Liver (tissue), 9 donors: ENCODE measurements around the gene PFKP. TPM values are rescaled to one million over a fixed set of nuclear protein-coding genes. Genes with fewer than 3 reads are reported as not detected.

Experiments
- DNase-seq: peaks from one replicate; pipeline ENCODE4 v3.0.0-alpha.2; 2017; ENCODE audit warnings: low spot score
- H3K27ac ChIP-seq, 2 donors: one replicate each; pipeline ENCODE4 v1.7.0; 2013; ENCODE audit warnings: inconsistent platforms in 2 of 2, low read length in 2 of 2, control low read depth in 1 of 2, low read depth in 1 of 2, mild to moderate bottlenecking in 1 of 2
- H3K27me3 ChIP-seq, 4 donors: one replicate each; pipeline versions ENCODE4 v1.6.1 to v1.7.0; 2013; ENCODE audit warnings: low read length in 3 of 4, inconsistent platforms in 1 of 4, mild to moderate bottlenecking in 1 of 4, moderate library complexity in 1 of 4; ENCODE audit not compliant: control insufficient read depth in 4 of 4, insufficient read depth in 4 of 4
- H3K36me3 ChIP-seq, 4 donors: one replicate each; pipeline versions ENCODE4 v1.6.1 to v1.7.0; 2013; ENCODE audit warnings: low read length in 3 of 4, mild to moderate bottlenecking in 3 of 4, low read depth in 1 of 4, moderate library complexity in 1 of 4; ENCODE audit not compliant: control insufficient read depth in 4 of 4, insufficient read depth in 3 of 4
- H3K4me1 ChIP-seq, 4 donors: one replicate each; pipeline versions ENCODE4 v1.6.1 to v1.7.0; 2013; ENCODE audit warnings: low read length in 3 of 4, mild to moderate bottlenecking in 3 of 4, moderate library complexity in 1 of 4; ENCODE audit not compliant: control insufficient read depth in 4 of 4, insufficient read depth in 4 of 4
- H3K4me3 ChIP-seq, 3 donors: one replicate each; pipeline versions ENCODE4 v1.6.1 to v1.7.0; 2013; ENCODE audit warnings: low read length in 3 of 3, control low read depth in 1 of 3, low read depth in 1 of 3, mild to moderate bottlenecking in 1 of 3
- H3K9ac ChIP-seq, 2 donors: one replicate each; pipeline ENCODE4 v1.7.0; 2013; ENCODE audit warnings: low read length in 2 of 2, mild to moderate bottlenecking in 2 of 2, moderate library complexity in 2 of 2, control low read depth in 1 of 2, low read depth in 1 of 2
- H3K9me3 ChIP-seq, 4 donors: one replicate each; pipeline versions ENCODE4 v1.6.1 to v1.7.0; 2013; ENCODE audit warnings: low read length in 3 of 4; ENCODE audit not compliant: control insufficient read depth in 4 of 4
- EGR1 ChIP-seq, 2 donors: IDR thresholded peaks; 2 replicates each; pipeline ENCODE4 v1.6.1; 2016 to 2018; ENCODE audit warnings: antibody characterized with exemption in 2 of 2, low read depth in 2 of 2
- FOXA1 ChIP-seq: IDR thresholded peaks from 2 replicates; pipeline ENCODE4 v1.6.1; 2016; ENCODE audit warnings: antibody characterized with exemption
- FOXA2 ChIP-seq: IDR thresholded peaks from 2 replicates; pipeline ENCODE4 v1.6.1; 2016; ENCODE audit warnings: antibody characterized with exemption
- HNF4G ChIP-seq: IDR thresholded peaks from 2 replicates; pipeline ENCODE4 v1.6.1; 2016; ENCODE audit warnings: antibody characterized with exemption
- JUND ChIP-seq, 2 donors: IDR thresholded peaks; 2 replicates each; pipeline ENCODE4 v1.6.1; 2016; ENCODE audit warnings: antibody characterized with exemption in 2 of 2
- RAD21 ChIP-seq, 2 donors: IDR thresholded peaks; 2 replicates each; pipeline ENCODE4 v1.6.1; 2016; ENCODE audit warnings: antibody characterized with exemption in 2 of 2, mild to moderate bottlenecking in 2 of 2
- RXRA ChIP-seq, 2 donors: IDR thresholded peaks; 2 replicates each; pipeline ENCODE4 v1.6.1; 2017 to 2018; ENCODE audit warnings: antibody characterized with exemption in 2 of 2, mild to moderate bottlenecking in 1 of 2
- SP1 ChIP-seq: IDR thresholded peaks from 2 replicates; pipeline ENCODE4 v1.6.1; 2018; ENCODE audit warnings: antibody characterized with exemption, mild to moderate bottlenecking
- TAF1 ChIP-seq: conservative IDR thresholded peaks from 2 replicates; pipeline ENCODE4 v1.6.1; 2016; ENCODE audit warnings: antibody characterized with exemption, mild to moderate bottlenecking
- WGBS: extraction: QIAGEN DNeasy Blood & Tissue Kit; methylation state at CpG from one replicate; pipeline ENCODE4 v1.1.7; 2013; 5-methylcytosine and 5-hydroxymethylcytosine counted together
- polyA plus RNA-seq, 2 donors: library from polyadenylated mRNA; stranded (reverse) in 1 of 2; unstranded in 1 of 2; fragments of 200-250 nt in 1 of 2; fragments of >200 nt in 1 of 2; fragmentation: Nextera tagmentation in 1 of 2; extraction: Ambion mirVana in 1 of 2; gene quantifications; one replicate each; pipeline versions ENCODE4 v1.2.1 to v1.2.3, GENCODE V29; 2013 to 2015
- total RNA-seq, 2 donors: library from RNA; depleted of rRNA; stranded (reverse); fragments of >200 nt; gene quantifications; one replicate each; pipeline ENCODE4 v1.2.3, GENCODE V29; 2014
- TF ChIP-seq, protein P1 (sequence below): fragments of 150-350 bp; IDR thresholded peaks from 2 replicates; pipeline ENCODE4 v1.5.1; 2017; ENCODE audit warnings: improper control_type of control experiment, low read depth, low read length; ENCODE audit not compliant: missing input control
- TF ChIP-seq, protein P2 (sequence below): IDR thresholded peaks from 2 replicates; pipeline ENCODE4 v1.6.1; 2016; ENCODE audit warnings: antibody characterized with exemption
- TF ChIP-seq, protein P3 (sequence below): IDR thresholded peaks from 2 replicates; pipeline ENCODE4 v1.6.1; 2016; ENCODE audit warnings: antibody characterized with exemption, mild to moderate bottlenecking
- TF ChIP-seq, protein P4 (sequence below): IDR thresholded peaks from 2 replicates; pipeline ENCODE4 v1.6.1; 2016; ENCODE audit warnings: antibody characterized with exemption
- donor health status: healthy.
- donor health status: healthy.
- donor health status: healthy.
- donor health status: healthy.
- donor health status: healthy.

Gene PFKP
- total and polyA plus RNA-seq, 4 donors, result 1.1 to 5.0 (median 2.8) TPM

DNA sequence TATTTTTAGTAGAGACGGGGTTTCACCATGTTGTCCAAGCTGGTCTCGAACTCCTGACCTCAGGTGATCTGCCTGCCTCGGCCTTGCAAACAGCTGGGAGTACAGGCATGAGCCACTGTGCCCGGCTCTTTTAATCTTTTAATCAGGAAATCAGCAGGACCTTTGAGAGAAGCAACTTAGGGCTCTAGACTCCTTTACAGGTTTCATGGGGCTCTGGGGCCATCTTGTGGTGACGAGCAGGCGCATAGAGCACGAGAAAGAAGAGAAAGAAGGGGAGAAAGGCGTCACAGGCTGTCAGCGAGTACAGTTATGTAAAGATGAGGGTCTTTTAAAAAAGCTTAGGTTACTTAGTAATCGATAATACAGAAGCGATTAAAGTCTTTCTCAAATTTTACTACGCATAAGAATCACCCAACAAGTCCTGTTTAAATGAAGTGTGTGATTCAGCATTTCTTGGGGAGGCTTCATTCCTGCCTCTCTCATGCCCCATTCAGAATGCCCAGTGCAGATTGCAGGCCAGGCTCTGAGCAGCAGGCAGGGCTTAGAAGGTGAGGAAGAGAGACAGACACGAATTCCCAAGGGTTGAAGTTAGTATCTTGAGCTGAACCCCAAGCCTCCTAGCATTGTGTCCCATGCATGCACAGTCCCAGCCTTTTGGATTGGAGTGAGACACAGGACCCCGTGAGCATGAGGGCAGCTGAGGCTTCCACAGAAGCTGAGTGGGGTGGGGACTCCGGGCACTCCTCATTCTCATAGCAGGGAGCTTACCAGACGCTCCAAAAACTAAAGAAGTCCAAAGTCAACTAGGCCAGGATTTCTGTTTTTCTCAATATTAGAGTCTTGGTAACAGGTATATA lies 23.6 kb upstream of the PFKP start:
- no peaks in the 10 kb centered on the region for H3K36me3 ChIP-seq
- H3K9me3 ChIP-seq, result no peaks in the 10 kb centered on the region
- H3K27me3 ChIP-seq, result peaks cover 0 to 4% (median under 1%) of the 10 kb centered on the region in 4 donors
- 26% methylated on average over 16 of the region's 16 CpGs for WGBS
- H3K27ac ChIP-seq, result no peak overlapping the region
- H3K4me3 ChIP-seq, result no peak overlapping the region
- H3K4me1 ChIP-seq, result no peaks in the 10 kb centered on the region
- H3K9ac ChIP-seq, result no peak overlapping the region
- TF ChIP-seq SP1 (no peak), RXRA (IDR thresholded peaks at IDR 0.05) (no peak), RAD21 (IDR thresholded peaks at IDR 0.05) (peak; percentile 76 to 82)
- TF ChIP-seq, protein P1, sequence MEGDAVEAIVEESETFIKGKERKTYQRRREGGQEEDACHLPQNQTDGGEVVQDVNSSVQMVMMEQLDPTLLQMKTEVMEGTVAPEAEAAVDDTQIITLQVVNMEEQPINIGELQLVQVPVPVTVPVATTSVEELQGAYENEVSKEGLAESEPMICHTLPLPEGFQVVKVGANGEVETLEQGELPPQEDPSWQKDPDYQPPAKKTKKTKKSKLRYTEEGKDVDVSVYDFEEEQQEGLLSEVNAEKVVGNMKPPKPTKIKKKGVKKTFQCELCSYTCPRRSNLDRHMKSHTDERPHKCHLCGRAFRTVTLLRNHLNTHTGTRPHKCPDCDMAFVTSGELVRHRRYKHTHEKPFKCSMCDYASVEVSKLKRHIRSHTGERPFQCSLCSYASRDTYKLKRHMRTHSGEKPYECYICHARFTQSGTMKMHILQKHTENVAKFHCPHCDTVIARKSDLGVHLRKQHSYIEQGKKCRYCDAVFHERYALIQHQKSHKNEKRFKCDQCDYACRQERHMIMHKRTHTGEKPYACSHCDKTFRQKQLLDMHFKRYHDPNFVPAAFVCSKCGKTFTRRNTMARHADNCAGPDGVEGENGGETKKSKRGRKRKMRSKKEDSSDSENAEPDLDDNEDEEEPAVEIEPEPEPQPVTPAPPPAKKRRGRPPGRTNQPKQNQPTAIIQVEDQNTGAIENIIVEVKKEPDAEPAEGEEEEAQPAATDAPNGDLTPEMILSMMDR, result peak; percentile 47
- no peak for DNase-seq

DNA sequence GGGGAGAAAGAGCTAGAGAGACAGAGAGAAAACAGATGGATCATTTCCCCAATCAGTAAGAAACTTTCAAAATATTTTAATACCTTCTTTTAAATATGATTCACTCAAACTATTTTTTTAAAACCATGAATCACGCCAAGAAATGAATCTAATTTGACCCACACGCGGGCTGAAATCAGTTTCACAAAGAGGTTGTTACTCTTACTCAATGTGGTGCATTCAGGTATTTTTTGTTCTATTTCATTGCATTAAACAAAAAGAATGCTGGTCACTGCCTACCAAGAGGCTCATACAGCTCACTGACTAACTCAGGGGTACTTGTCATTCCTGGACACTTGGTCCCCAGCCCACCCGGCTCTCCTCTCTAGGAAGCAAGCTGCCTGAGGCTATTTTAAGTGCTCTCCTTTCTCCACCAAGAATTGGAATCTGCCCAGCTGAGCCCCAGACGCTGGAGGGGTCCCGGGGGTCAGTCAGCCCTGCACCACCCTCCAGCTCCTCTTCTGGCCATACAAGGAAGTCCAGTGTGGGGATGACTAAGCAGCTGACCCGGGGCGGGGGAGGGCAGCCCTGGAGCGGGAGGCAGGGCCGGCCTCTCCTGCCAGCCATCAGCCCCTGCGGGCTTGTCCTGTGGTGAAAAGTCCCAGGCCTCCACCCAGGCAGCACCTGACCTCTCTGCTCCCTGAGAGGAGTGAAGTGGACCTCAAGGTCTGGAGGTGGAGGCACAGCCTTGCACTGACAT lies 21.7 kb upstream of the PFKP start:
- Histone ChIP-seq H3K27me3 (peaks cover 0 to 4% (median under 1%) of the 10 kb centered on the region in 4 donors), H3K4me1 (no peaks in the 10 kb centered on the region), H3K9me3 (no peaks in the 10 kb centered on the region), H3K27ac (no peak overlapping the region), H3K4me3 (no peak overlapping the region), H3K36me3 (no peaks in the 10 kb centered on the region), H3K9ac (no peak overlapping the region)
- no peak for TF ChIP-seq HNF4G
- TF ChIP-seq, protein P2, sequence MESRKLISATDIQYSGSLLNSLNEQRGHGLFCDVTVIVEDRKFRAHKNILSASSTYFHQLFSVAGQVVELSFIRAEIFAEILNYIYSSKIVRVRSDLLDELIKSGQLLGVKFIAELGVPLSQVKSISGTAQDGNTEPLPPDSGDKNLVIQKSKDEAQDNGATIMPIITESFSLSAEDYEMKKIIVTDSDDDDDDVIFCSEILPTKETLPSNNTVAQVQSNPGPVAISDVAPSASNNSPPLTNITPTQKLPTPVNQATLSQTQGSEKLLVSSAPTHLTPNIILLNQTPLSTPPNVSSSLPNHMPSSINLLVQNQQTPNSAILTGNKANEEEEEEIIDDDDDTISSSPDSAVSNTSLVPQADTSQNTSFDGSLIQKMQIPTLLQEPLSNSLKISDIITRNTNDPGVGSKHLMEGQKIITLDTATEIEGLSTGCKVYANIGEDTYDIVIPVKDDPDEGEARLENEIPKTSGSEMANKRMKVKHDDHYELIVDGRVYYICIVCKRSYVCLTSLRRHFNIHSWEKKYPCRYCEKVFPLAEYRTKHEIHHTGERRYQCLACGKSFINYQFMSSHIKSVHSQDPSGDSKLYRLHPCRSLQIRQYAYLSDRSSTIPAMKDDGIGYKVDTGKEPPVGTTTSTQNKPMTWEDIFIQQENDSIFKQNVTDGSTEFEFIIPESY, result no peak
- TF ChIP-seq, protein P3, sequence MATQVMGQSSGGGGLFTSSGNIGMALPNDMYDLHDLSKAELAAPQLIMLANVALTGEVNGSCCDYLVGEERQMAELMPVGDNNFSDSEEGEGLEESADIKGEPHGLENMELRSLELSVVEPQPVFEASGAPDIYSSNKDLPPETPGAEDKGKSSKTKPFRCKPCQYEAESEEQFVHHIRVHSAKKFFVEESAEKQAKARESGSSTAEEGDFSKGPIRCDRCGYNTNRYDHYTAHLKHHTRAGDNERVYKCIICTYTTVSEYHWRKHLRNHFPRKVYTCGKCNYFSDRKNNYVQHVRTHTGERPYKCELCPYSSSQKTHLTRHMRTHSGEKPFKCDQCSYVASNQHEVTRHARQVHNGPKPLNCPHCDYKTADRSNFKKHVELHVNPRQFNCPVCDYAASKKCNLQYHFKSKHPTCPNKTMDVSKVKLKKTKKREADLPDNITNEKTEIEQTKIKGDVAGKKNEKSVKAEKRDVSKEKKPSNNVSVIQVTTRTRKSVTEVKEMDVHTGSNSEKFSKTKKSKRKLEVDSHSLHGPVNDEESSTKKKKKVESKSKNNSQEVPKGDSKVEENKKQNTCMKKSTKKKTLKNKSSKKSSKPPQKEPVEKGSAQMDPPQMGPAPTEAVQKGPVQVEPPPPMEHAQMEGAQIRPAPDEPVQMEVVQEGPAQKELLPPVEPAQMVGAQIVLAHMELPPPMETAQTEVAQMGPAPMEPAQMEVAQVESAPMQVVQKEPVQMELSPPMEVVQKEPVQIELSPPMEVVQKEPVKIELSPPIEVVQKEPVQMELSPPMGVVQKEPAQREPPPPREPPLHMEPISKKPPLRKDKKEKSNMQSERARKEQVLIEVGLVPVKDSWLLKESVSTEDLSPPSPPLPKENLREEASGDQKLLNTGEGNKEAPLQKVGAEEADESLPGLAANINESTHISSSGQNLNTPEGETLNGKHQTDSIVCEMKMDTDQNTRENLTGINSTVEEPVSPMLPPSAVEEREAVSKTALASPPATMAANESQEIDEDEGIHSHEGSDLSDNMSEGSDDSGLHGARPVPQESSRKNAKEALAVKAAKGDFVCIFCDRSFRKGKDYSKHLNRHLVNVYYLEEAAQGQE, result no peak
- TF ChIP-seq EGR1 (IDR thresholded peaks at IDR 0.05; ENCODE audit: low read depth in 2 of 2), result no peak
- TF ChIP-seq RAD21 (IDR thresholded peaks at IDR 0.05), result no peak
- no peak for TF ChIP-seq JUND (IDR thresholded peaks at IDR 0.05)
- no peak for TF ChIP-seq TAF1
- TF ChIP-seq FOXA1, result no peak
- TF ChIP-seq SP1, result no peak
- TF ChIP-seq FOXA2, result no peak
- no peak for TF ChIP-seq RXRA (IDR thresholded peaks at IDR 0.05)
- TF ChIP-seq, protein P4, sequence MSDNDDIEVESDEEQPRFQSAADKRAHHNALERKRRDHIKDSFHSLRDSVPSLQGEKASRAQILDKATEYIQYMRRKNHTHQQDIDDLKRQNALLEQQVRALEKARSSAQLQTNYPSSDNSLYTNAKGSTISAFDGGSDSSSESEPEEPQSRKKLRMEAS, result no peak
- 39% methylated on average over 11 of the region's 11 CpGs for WGBS
- no peak for DNase-seq
